ENCODE data around the gene GMDS.

The GMDS gene

GRCh38 chr6:1895721-1896120 is 349.7 kb downstream of the GMDS start:
- Histone ChIP-seq H3K4ac (ENCODE audit: low read depth in 1 of 2, low read length in 2 of 2) (no peak overlapping the region), H2BK15ac (ENCODE audit: low read depth, poor library complexity, severe bottlenecking) (no peak overlapping the region), H3K23ac (ENCODE audit: low read length in 2 of 2) (no peak overlapping the region)

DNA sequence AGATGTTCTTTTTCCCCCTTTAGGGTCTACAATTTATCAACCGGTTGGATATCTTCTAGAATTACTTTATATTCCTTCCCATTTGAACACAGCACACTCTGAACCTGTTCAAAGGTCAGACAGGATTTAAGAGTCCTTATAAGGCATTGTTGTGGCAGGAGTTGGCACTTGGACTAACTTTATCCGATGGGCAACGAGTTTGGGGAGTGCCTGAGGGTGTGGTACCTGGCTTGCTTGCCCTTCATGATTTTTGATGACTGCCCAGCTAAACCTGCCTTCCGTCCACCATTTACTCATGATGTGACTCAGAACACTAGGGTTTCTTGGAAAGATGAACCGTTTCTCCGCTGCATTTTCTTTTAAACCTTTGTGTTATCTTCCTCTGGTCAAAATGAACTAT is 350.5 kb downstream of the GMDS start:
- no peak overlapping the region for H3K18ac ChIP-seq (ENCODE audit: low read depth in 1 of 2, low read length in 2 of 2)
- WGBS: 98% methylated on average over 6 of the region's 6 CpGs
- no peak overlapping the region for H3K27ac ChIP-seq (ENCODE audit: low read length, poor library complexity, severe bottlenecking)
- no peak for DNase-seq
- no peak overlapping the region for H4K8ac ChIP-seq (ENCODE audit: low read length)
- H3K79me1 ChIP-seq (replicated peaks; ENCODE audit: low read length, poor library complexity, severe bottlenecking): no peaks in the 10 kb centered on the region
- H3K4ac ChIP-seq (ENCODE audit: low read depth in 1 of 2, low read length in 2 of 2): no peak overlapping the region
- H3K36me3 ChIP-seq (ENCODE audit: control insufficient read depth in 1 of 2, insufficient read depth in 2 of 2, low read depth in 1 of 2, low read length in 2 of 2): peaks cover 0 to 3% of the 10 kb centered on the region in 2 experiments
- H3K4me3 ChIP-seq (ENCODE audit: insufficient read depth in 1 of 2, low read depth in 1 of 2, low read length in 2 of 2): no peak overlapping the region
- H2AK5ac ChIP-seq (ENCODE audit: low read length, severe bottlenecking): no peak overlapping the region
- no peak overlapping the region for H3K14ac ChIP-seq (ENCODE audit: low read length in 2 of 2)
- no peak overlapping the region for H2BK120ac ChIP-seq (ENCODE audit: low read depth, low read length)
- no peak overlapping the region for H2BK5ac ChIP-seq (ENCODE audit: low read depth, low read length, poor library complexity, severe bottlenecking)
- H3K4me2 ChIP-seq (ENCODE audit: low read length, poor library complexity, severe bottlenecking): no peak overlapping the region
- H2AFZ ChIP-seq (ENCODE audit: low read depth, low read length): no peak overlapping the region
- no peak overlapping the region for H3K9ac ChIP-seq (ENCODE audit: low read length)
- H3K27me3 ChIP-seq (ENCODE audit: control insufficient read depth in 1 of 2, insufficient read depth in 1 of 2, low read length in 2 of 2): no peaks in the 10 kb centered on the region
- no peaks in the 10 kb centered on the region for H3K9me3 ChIP-seq (ENCODE audit: control insufficient read depth, low read length)
- peaks cover 2% of the 10 kb centered on the region for H3K4me1 ChIP-seq (ENCODE audit: control insufficient read depth, insufficient read depth, low read depth, low read length)
- H3K23ac ChIP-seq (ENCODE audit: low read length in 2 of 2): no peak overlapping the region
- H4K91ac ChIP-seq (ENCODE audit: low read length): no peak overlapping the region
- H2BK12ac ChIP-seq (ENCODE audit: low read length in 2 of 2): no peak overlapping the region
- H2BK15ac ChIP-seq (ENCODE audit: low read depth, poor library complexity, severe bottlenecking): no peak overlapping the region

More at GRCh38 chr6:1895721-1896120, 349.7 kb downstream of the GMDS start:
- H2AK5ac ChIP-seq (ENCODE audit: low read length, severe bottlenecking): no peak overlapping the region
- H4K91ac ChIP-seq (ENCODE audit: low read length): no peak overlapping the region
- no peaks in the 10 kb centered on the region for H3K27me3 ChIP-seq (ENCODE audit: control insufficient read depth in 1 of 2, insufficient read depth in 1 of 2, low read length in 2 of 2)
- no peak overlapping the region for H3K4me3 ChIP-seq (ENCODE audit: insufficient read depth in 1 of 2, low read depth in 1 of 2, low read length in 2 of 2)
- H3K4me1 ChIP-seq (ENCODE audit: control insufficient read depth, insufficient read depth, low read depth, low read length): peaks cover 2% of the 10 kb centered on the region
- H2AFZ ChIP-seq (ENCODE audit: low read depth, low read length): no peak overlapping the region
- no peak overlapping the region for H2BK120ac ChIP-seq (ENCODE audit: low read depth, low read length)
- H3K27ac ChIP-seq (ENCODE audit: low read length, poor library complexity, severe bottlenecking): no peak overlapping the region
- no peak overlapping the region for H3K4me2 ChIP-seq (ENCODE audit: low read length, poor library complexity, severe bottlenecking)
- H2BK5ac ChIP-seq (ENCODE audit: low read depth, low read length, poor library complexity, severe bottlenecking): no peak overlapping the region
- H3K18ac ChIP-seq (ENCODE audit: low read depth in 1 of 2, low read length in 2 of 2): no peak overlapping the region
- H4K8ac ChIP-seq (ENCODE audit: low read length): no peak overlapping the region
- no peak overlapping the region for H3K14ac ChIP-seq (ENCODE audit: low read length in 2 of 2)
- no peaks in the 10 kb centered on the region for H3K79me1 ChIP-seq (replicated peaks; ENCODE audit: low read length, poor library complexity, severe bottlenecking)
- H2BK12ac ChIP-seq (ENCODE audit: low read length in 2 of 2): no peak overlapping the region
- DNase-seq: no peak
- peaks cover 0 to 3% of the 10 kb centered on the region in 2 experiments for H3K36me3 ChIP-seq (ENCODE audit: control insufficient read depth in 1 of 2, insufficient read depth in 2 of 2, low read depth in 1 of 2, low read length in 2 of 2)
- 88% methylated on average over 3 of the region's 3 CpGs for WGBS
- no peak overlapping the region for H3K9ac ChIP-seq (ENCODE audit: low read length)
- H3K9me3 ChIP-seq (ENCODE audit: control insufficient read depth, low read length): no peaks in the 10 kb centered on the region

GRCh38 chr6:1893470-1894130 is 351.8 kb downstream of the GMDS start:
- Histone ChIP-seq H3K27ac (ENCODE audit: low read length, poor library complexity, severe bottlenecking) (no peak overlapping the region), H3K4me2 (ENCODE audit: low read length, poor library complexity, severe bottlenecking) (no peak overlapping the region), H4K8ac (ENCODE audit: low read length) (no peak overlapping the region), H3K18ac (ENCODE audit: low read depth in 1 of 2, low read length in 2 of 2) (no peak overlapping the region), H3K4ac (ENCODE audit: low read depth in 1 of 2, low read length in 2 of 2) (no peak overlapping the region), H3K79me1 (replicated peaks; ENCODE audit: low read length, poor library complexity, severe bottlenecking) (no peaks in the 10 kb centered on the region), H3K4me1 (ENCODE audit: control insufficient read depth, insufficient read depth, low read depth, low read length) (peaks cover 2% of the 10 kb centered on the region), H3K23ac (ENCODE audit: low read length in 2 of 2) (no peak overlapping the region), H2BK5ac (ENCODE audit: low read depth, low read length, poor library complexity, severe bottlenecking) (no peak overlapping the region), H3K9me3 (ENCODE audit: control insufficient read depth, low read length) (no peaks in the 10 kb centered on the region), H3K14ac (ENCODE audit: low read length in 2 of 2) (no peak overlapping the region), H2BK120ac (ENCODE audit: low read depth, low read length) (no peak overlapping the region), H2BK15ac (ENCODE audit: low read depth, poor library complexity, severe bottlenecking) (no peak overlapping the region), H4K91ac (ENCODE audit: low read length) (no peak overlapping the region), H3K36me3 (ENCODE audit: control insufficient read depth in 1 of 2, insufficient read depth in 2 of 2, low read depth in 1 of 2, low read length in 2 of 2) (peaks cover 0 to 3% of the 10 kb centered on the region in 2 experiments), H2AK5ac (ENCODE audit: low read length, severe bottlenecking) (no peak overlapping the region), H3K27me3 (ENCODE audit: control insufficient read depth in 1 of 2, insufficient read depth in 1 of 2, low read length in 2 of 2) (no peaks in the 10 kb centered on the region), H2AFZ (ENCODE audit: low read depth, low read length) (no peak overlapping the region), H3K4me3 (ENCODE audit: insufficient read depth in 1 of 2, low read depth in 1 of 2, low read length in 2 of 2) (no peak overlapping the region), H2BK12ac (ENCODE audit: low read length in 2 of 2) (no peak overlapping the region), H3K9ac (ENCODE audit: low read length) (no peak overlapping the region)
- DNase-seq: no peak
- 66% methylated on average over 8 of the region's 11 CpGs for WGBS

GRCh38 chr6:1892716-1893115 is 352.7 kb downstream of the GMDS start:
- Histone ChIP-seq H3K9ac (ENCODE audit: low read length) (no peak overlapping the region), H3K79me1 (replicated peaks; ENCODE audit: low read length, poor library complexity, severe bottlenecking) (no peaks in the 10 kb centered on the region), H3K9me3 (ENCODE audit: control insufficient read depth, low read length) (no peaks in the 10 kb centered on the region), H3K14ac (ENCODE audit: low read length in 2 of 2) (no peak overlapping the region), H4K91ac (ENCODE audit: low read length) (no peak overlapping the region), H2BK120ac (ENCODE audit: low read depth, low read length) (no peak overlapping the region), H3K18ac (ENCODE audit: low read depth in 1 of 2, low read length in 2 of 2) (no peak overlapping the region), H3K4me1 (ENCODE audit: control insufficient read depth, insufficient read depth, low read depth, low read length) (peaks cover 2% of the 10 kb centered on the region), H3K4me3 (ENCODE audit: insufficient read depth in 1 of 2, low read depth in 1 of 2, low read length in 2 of 2) (no peak overlapping the region), H4K8ac (ENCODE audit: low read length) (no peak overlapping the region), H3K23ac (ENCODE audit: low read length in 2 of 2) (no peak overlapping the region), H3K4me2 (ENCODE audit: low read length, poor library complexity, severe bottlenecking) (no peak overlapping the region), H2AK5ac (ENCODE audit: low read length, severe bottlenecking) (no peak overlapping the region), H2AFZ (ENCODE audit: low read depth, low read length) (no peak overlapping the region), H3K4ac (ENCODE audit: low read depth in 1 of 2, low read length in 2 of 2) (no peak overlapping the region), H3K27me3 (ENCODE audit: control insufficient read depth in 1 of 2, insufficient read depth in 1 of 2, low read length in 2 of 2) (no peaks in the 10 kb centered on the region), H3K27ac (ENCODE audit: low read length, poor library complexity, severe bottlenecking) (no peak overlapping the region), H2BK15ac (ENCODE audit: low read depth, poor library complexity, severe bottlenecking) (no peak overlapping the region), H2BK5ac (ENCODE audit: low read depth, low read length, poor library complexity, severe bottlenecking) (no peak overlapping the region), H2BK12ac (ENCODE audit: low read length in 2 of 2) (no peak overlapping the region), H3K36me3 (ENCODE audit: control insufficient read depth in 1 of 2, insufficient read depth in 2 of 2, low read depth in 1 of 2, low read length in 2 of 2) (peaks cover 0 to 3% of the 10 kb centered on the region in 2 experiments)
- 77% methylated on average over 5 of the region's 6 CpGs for WGBS
- DNase-seq: no peak

Measured in mesenchymal stem cell (in vitro differentiated cells and primary cell).